Lower leg skin (tissue), 4 donors: ENCODE data around the gene SMCO2. TPM values are rescaled to one million over a fixed set of nuclear protein-coding genes. Genes with fewer than 3 reads are reported as not detected.

Experiments used
- DNase-seq, 2 donors: peaks; one replicate each; pipeline ENCODE4 v3.0.0-alpha.2; 2019; ENCODE audit warnings: low spot score in 2 of 2
- H3K4me3 ChIP-seq: fragments of 200-600 bp; sonication (generic); 2 replicates; pipeline ENCODE4 v1.5.1; 2017; ENCODE audit warnings: mild to moderate bottlenecking, low read depth; ENCODE audit not compliant: poor library complexity, severe bottlenecking
- CTCF ChIP-seq, 3 donors: fragments of 450-650 bp; IDR thresholded peaks; one replicate each; pipeline ENCODE4 v1.5.1; 2016; ENCODE audit warnings: antibody characterized with exemption in 3 of 3, mild to moderate bottlenecking in 3 of 3, moderate library complexity in 2 of 3
- POLR2A ChIP-seq, 2 donors: fragments of 450-650 bp; IDR thresholded peaks; one replicate each; pipeline ENCODE4 v1.6.1; 2016 to 2017; ENCODE audit warnings: antibody characterized with exemption in 2 of 2, mild to moderate bottlenecking in 1 of 2, moderate library complexity in 1 of 2
- WGBS, 2 donors: methylation state at CpG; one replicate each; pipeline ENCODE4 v1.1.5; 2018; 5-methylcytosine and 5-hydroxymethylcytosine counted together
- intact Hi-C: fragments of 100-400 bp; cut with DNase I; formaldehyde crosslinking; loops from one replicate; pipeline ENCODE4 v1.15.0; 2023; ENCODE audit warnings: low total_unique reads
- total RNA-seq, 4 donors: library from RNA; depleted of rRNA; stranded (reverse); fragments of >200 nt; gene quantifications; one replicate each; pipeline ENCODE4 v1.1.0, GENCODE V29; 2016

SMCO2 gene
- total RNA-seq, 4 donors from 2014 or later: not detected

GRCh38 chr12:27530157-27530922, 83.8 kb downstream of the SMCO2 start:
- WGBS, 2 donors: 71% methylated on average over 7 of the region's 7 CpGs
- intact Hi-C loops: no loop called here
- no peak for DNase-seq
- no peak overlapping the region for H3K4me3 ChIP-seq
- TF ChIP-seq CTCF (IDR thresholded peaks at IDR 0.05) (no peak), POLR2A (IDR thresholded peaks at IDR 0.05) (no peak)

- no peak for DNase-seq
- intact Hi-C loops: no loop called here
- H3K4me3 ChIP-seq: no peak overlapping the region
- 53 to 57% methylated on average over 4 of the region's 4 CpGs for WGBS, 2 donors
- TF ChIP-seq CTCF (IDR thresholded peaks at IDR 0.05) (no peak), POLR2A (IDR thresholded peaks at IDR 0.05) (no peak)
Measured at GRCh38 chr12:27531896-27532295, 85.4 kb downstream of the SMCO2 start.

- H3K4me3 ChIP-seq: no peak overlapping the region
- TF ChIP-seq CTCF (IDR thresholded peaks at IDR 0.05): no peak
- TF ChIP-seq POLR2A (IDR thresholded peaks at IDR 0.05): no peak
- 67 to 77% methylated on average over 6 of the region's 6 CpGs for WGBS, 2 donors
- intact Hi-C loops: no loop called here
- no peak for DNase-seq
Measured at GRCh38 chr12:27534060-27534764, 87.7 kb downstream of the SMCO2 start.

GRCh38 chr12:27534765-27535161, 88.2 kb downstream of the SMCO2 start:
- no peak for TF ChIP-seq POLR2A (IDR thresholded peaks at IDR 0.05)
- no peak for TF ChIP-seq CTCF (IDR thresholded peaks at IDR 0.05)
- no peak overlapping the region for H3K4me3 ChIP-seq
- 90 to 93% methylated on average over 1 of the region's 1 CpG for WGBS, 2 donors
- DNase-seq: no peak
- intact Hi-C loops: no loop called here

- intact Hi-C loops: no loop called here
- no peak for DNase-seq
- 95 to 98% methylated on average over 6 of the region's 6 CpGs for WGBS, 2 donors
- H3K4me3 ChIP-seq: no peak overlapping the region
- TF ChIP-seq CTCF (IDR thresholded peaks at IDR 0.05): no peak
- no peak for TF ChIP-seq POLR2A (IDR thresholded peaks at IDR 0.05)
Measured at GRCh38 chr12:27535318-27535717, 88.8 kb downstream of the SMCO2 start.
